ENCODE data around the gene GRIA4. TPM values are rescaled to one million over a fixed set of nuclear protein-coding genes. Genes with fewer than 3 reads are reported as not detected.
"Not testable (repeated sequence)": the region's sequence is repeated elsewhere in the genome, so short reads cannot be mapped to it uniquely, and the experiment has no call there.

GRIA4 gene
- total and polyA plus RNA-seq, 7 donors, result 0.03 to 0.17 (median 0.06) TPM; not detected in 4

GRCh38 chr11:105991888-105992287, 382.0 kb downstream of the GRIA4 start:
- TF ChIP-seq, protein P1, sequence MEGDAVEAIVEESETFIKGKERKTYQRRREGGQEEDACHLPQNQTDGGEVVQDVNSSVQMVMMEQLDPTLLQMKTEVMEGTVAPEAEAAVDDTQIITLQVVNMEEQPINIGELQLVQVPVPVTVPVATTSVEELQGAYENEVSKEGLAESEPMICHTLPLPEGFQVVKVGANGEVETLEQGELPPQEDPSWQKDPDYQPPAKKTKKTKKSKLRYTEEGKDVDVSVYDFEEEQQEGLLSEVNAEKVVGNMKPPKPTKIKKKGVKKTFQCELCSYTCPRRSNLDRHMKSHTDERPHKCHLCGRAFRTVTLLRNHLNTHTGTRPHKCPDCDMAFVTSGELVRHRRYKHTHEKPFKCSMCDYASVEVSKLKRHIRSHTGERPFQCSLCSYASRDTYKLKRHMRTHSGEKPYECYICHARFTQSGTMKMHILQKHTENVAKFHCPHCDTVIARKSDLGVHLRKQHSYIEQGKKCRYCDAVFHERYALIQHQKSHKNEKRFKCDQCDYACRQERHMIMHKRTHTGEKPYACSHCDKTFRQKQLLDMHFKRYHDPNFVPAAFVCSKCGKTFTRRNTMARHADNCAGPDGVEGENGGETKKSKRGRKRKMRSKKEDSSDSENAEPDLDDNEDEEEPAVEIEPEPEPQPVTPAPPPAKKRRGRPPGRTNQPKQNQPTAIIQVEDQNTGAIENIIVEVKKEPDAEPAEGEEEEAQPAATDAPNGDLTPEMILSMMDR (IDR thresholded peaks at IDR 0.05), result no peak
- no peak for ATAC-seq
- Histone ChIP-seq H3K27ac (no peak overlapping the region), H3K36me3 (ENCODE audit: insufficient read depth in 1 of 2, low read depth in 1 of 2) (peaks cover 3 to 16% of the 10 kb centered on the region in 2 donors), H3K4me3 (no peak overlapping the region), H3K9me3 (no peaks in the 10 kb centered on the region), H3K4me1 (no peaks in the 10 kb centered on the region), H3K27me3 (ENCODE audit: insufficient read depth in 3 of 3, low read length in 2 of 3) (no peaks in the 10 kb centered on the region)
- intact Hi-C loops (cut with DNase I), result no loop called here
- DNase-seq, result no peak
- WGBS, 3 donors, result 94 to 97% (median 95%) methylated on average over 4 of the region's 4 CpGs

DNA sequence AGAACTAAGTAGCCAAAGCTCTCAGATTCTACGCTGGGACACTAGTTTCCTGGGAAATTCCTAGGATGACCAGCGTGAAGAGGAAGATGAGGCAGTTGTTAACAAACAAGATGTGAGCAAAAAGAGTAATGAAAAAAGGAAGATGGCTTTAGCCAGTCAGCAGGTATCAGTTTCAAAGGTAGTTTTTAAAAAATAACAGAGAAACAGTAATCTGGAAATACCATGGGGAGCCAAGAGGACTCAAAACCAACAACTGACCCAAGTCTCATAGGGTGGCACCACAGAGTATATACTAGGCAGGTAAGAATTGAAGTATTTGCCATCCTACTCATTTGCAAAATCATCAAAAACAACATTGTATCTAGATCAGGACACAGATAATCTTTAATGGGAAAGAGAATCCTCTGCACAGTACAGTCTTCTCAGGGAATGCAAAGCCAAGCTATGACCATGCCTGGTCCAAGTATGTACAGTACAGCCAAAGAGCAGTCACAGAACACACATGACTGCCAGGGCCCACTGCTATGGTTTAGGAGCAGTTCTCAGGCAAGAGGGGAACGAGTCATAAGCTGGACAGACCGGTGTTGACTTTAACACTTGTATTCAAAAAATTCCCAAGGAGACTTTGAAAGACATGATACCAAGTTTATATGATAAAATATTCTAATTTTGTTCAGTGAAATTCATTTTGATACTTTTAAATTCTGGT, 391.6 kb downstream of the GRIA4 start:
- no peak for DNase-seq
- TF ChIP-seq, protein P1 (IDR thresholded peaks at IDR 0.05), result no peak
- ATAC-seq, result no peak
- Histone ChIP-seq H3K36me3 (ENCODE audit: insufficient read depth in 1 of 2, low read depth in 1 of 2) (peaks cover 0 to 9% of the 10 kb centered on the region in 2 donors), H3K4me3 (no peak overlapping the region), H3K9me3 (peaks cover 4% of the 10 kb centered on the region), H3K27me3 (ENCODE audit: insufficient read depth in 3 of 3, low read length in 2 of 3) (no peaks in the 10 kb centered on the region), H3K4me1 (no peaks in the 10 kb centered on the region), H3K27ac (no peak overlapping the region)
- intact Hi-C loops (cut with DNase I), result no loop called here
- 93 to 95% (median 94%) methylated on average over 4 of the region's 4 CpGs for WGBS, 3 donors

GRCh38 chr11:106003094-106003493, 393.2 kb downstream of the GRIA4 start:
- ATAC-seq; H3K27me3 ChIP-seq (ENCODE audit: insufficient read depth in 3 of 3, low read length in 2 of 3); H3K4me1 ChIP-seq; H3K9me3 ChIP-seq; intact Hi-C loops (cut with DNase I); DNase-seq; H3K27ac ChIP-seq; H3K4me3 ChIP-seq: not testable (repeated sequence)
- 92 to 95% (median 94%) methylated on average over 4 of the region's 4 CpGs for WGBS, 3 donors
- peaks cover 0 to 24% of the 10 kb centered on the region in 2 donors for H3K36me3 ChIP-seq (ENCODE audit: insufficient read depth in 1 of 2, low read depth in 1 of 2)

GRCh38 chr11:106011481-106011880, 401.6 kb downstream of the GRIA4 start:
- DNase-seq (no peak), ATAC-seq (no peak)
- Histone ChIP-seq H3K36me3 (ENCODE audit: insufficient read depth in 1 of 2, low read depth in 1 of 2) (peaks cover 2 to 44% of the 10 kb centered on the region in 2 donors), H3K27me3 (ENCODE audit: insufficient read depth in 3 of 3, low read length in 2 of 3) (no peaks in the 10 kb centered on the region), H3K4me1 (peaks cover 11% of the 10 kb centered on the region), H3K27ac (no peak overlapping the region), H3K4me3 (no peak overlapping the region), H3K9me3 (no peaks in the 10 kb centered on the region)
- intact Hi-C loops (cut with DNase I), result no loop called here
- 84 to 90% (median 90%) methylated on average over 2 of the region's 2 CpGs for WGBS, 3 donors
- TF ChIP-seq, protein P1 (IDR thresholded peaks at IDR 0.05), result no peak

GRCh38 chr11:106012744-106013143, 402.9 kb downstream of the GRIA4 start:
- TF ChIP-seq, protein P1 (IDR thresholded peaks at IDR 0.05), result no peak
- Histone ChIP-seq H3K27me3 (ENCODE audit: insufficient read depth in 3 of 3, low read length in 2 of 3) (no peaks in the 10 kb centered on the region), H3K36me3 (ENCODE audit: insufficient read depth in 1 of 2, low read depth in 1 of 2) (peaks cover 2 to 33% of the 10 kb centered on the region in 2 donors), H3K4me1 (peaks cover 11% of the 10 kb centered on the region), H3K27ac (peak overlapping the region; percentile 55), H3K9me3 (no peaks in the 10 kb centered on the region), H3K4me3 (no peak overlapping the region)
- 48 to 65% (median 49%) methylated on average over 3 of the region's 3 CpGs for WGBS, 3 donors
- DNase-seq (no peak), ATAC-seq (peak; percentile 94 to 99 (median 98))
- intact Hi-C loops (cut with DNase I), result no loop called here

Measured in psoas muscle (tissue), 8 donors.